HEK293 (cell line): ENCODE results near the gene SLC35B1.

Experiments
- CTCF ChIA-PET: fragments of 350-600 bp; formaldehyde crosslinking; extraction: SDS; loops from one replicate; lab custom pipeline; 2021; ENCODE audit warnings: antibody characterized with exemption; lab: Yijun Ruan, JAX
- POLR2A ChIA-PET: fragments of 300-600 bp; formaldehyde crosslinking; extraction: SDS; loops from one replicate; lab custom pipeline; 2020; ENCODE audit warnings: antibody characterized with exemption, inconsistent platforms; lab: Yijun Ruan, JAX
- H3K27ac ChIP-seq: fragments of 200-500 bp; sonication (Bioruptor generic); 2 replicates; pipeline ENCODE4 v1.5.1; 2014; ENCODE audit warnings: low read depth, low read length, control low read depth, inconsistent platforms; ENCODE audit errors: extremely low read depth
- H3K36me3 ChIP-seq, 2 experiments: fragments of 200-500 bp in 1 of 2; sonication (Bioruptor generic) in 1 of 2; 1 replicate in 1 of 2; 2 replicates in 1 of 2; pipeline ENCODE4 v1.5.1; 2014 to 2017; ENCODE audit warnings: inconsistent platforms in 2 of 2, low read length in 2 of 2; ENCODE audit not compliant: control insufficient read depth in 2 of 2, insufficient read depth in 1 of 2
- H3K4me1 ChIP-seq: fragments of 200-500 bp; sonication (Bioruptor generic); 2 replicates; pipeline ENCODE4 v1.5.1; 2014; ENCODE audit warnings: mild to moderate bottlenecking, low read length, inconsistent platforms; ENCODE audit not compliant: control insufficient read depth, insufficient read depth
- H3K4me3 ChIP-seq: 2 replicates; pipeline ENCODE4 v1.5.1; 2011; ENCODE audit warnings: low read depth, mild to moderate bottlenecking, control low read depth, low read length, moderate library complexity
- H3K9me3 ChIP-seq: fragments of 200-500 bp; sonication (Bioruptor generic); 2 replicates; pipeline ENCODE4 v1.5.1; 2014; ENCODE audit warnings: low read depth, low read length, inconsistent platforms; ENCODE audit not compliant: control insufficient read depth, insufficient read depth
- GLI2 ChIP-seq: fragments of 450-650 bp; formaldehyde crosslinking; IDR thresholded peaks from 2 replicates; pipeline ENCODE4; 2017; ENCODE audit warnings: missing biosample characterization, missing genetic modification characterization, low read depth, borderline replicate concordance
- HOXA7 ChIP-seq: sonication (generic); formaldehyde crosslinking; IDR thresholded peaks from 2 replicates; pipeline ENCODE4 v1.8.1; 2022; ENCODE audit warnings: missing genetic modification reagents, borderline replicate concordance
- KLF9 ChIP-seq: fragments of 450-650 bp; formaldehyde crosslinking; IDR thresholded peaks from 2 replicates; pipeline ENCODE4 v1.5.1; 2016; ENCODE audit warnings: missing biosample characterization, missing genetic modification characterization, low read depth
- MZF1 ChIP-seq: fragments of 450-650 bp; formaldehyde crosslinking; IDR thresholded peaks from 2 replicates; pipeline ENCODE4 v1.5.1; 2017; ENCODE audit warnings: missing biosample characterization, missing genetic modification characterization, borderline replicate concordance
- REPIN1 ChIP-seq: fragments of 450-650 bp; formaldehyde crosslinking; IDR thresholded peaks from 2 replicates; pipeline ENCODE4 v1.5.1; 2017; ENCODE audit warnings: missing biosample characterization, missing genetic modification characterization, low read depth
- YY2 ChIP-seq: fragments of 450-650 bp; formaldehyde crosslinking; IDR thresholded peaks from 2 replicates; pipeline ENCODE4 v1.5.1; 2016; ENCODE audit warnings: missing biosample characterization, missing genetic modification characterization
- ZFP41 ChIP-seq: fragments of 450-650 bp; formaldehyde crosslinking; IDR thresholded peaks from 2 replicates; pipeline ENCODE4 v1.5.1; 2016; ENCODE audit warnings: missing biosample characterization, missing genetic modification characterization, borderline replicate concordance
- ZNF155 ChIP-seq: fragments of 450-650 bp; formaldehyde crosslinking; IDR thresholded peaks from 2 replicates; pipeline ENCODE4 v1.5.1; 2016; ENCODE audit warnings: missing biosample characterization, missing genetic modification characterization
- ZNF16 ChIP-seq: fragments of 450-650 bp; formaldehyde crosslinking; IDR thresholded peaks from 2 replicates; pipeline ENCODE4 v1.5.1; 2016; ENCODE audit warnings: low read depth, missing biosample characterization, missing genetic modification characterization
- ZNF214 ChIP-seq: fragments of 450-650 bp; formaldehyde crosslinking; IDR thresholded peaks from 2 replicates; pipeline ENCODE4 v1.5.1; 2017; ENCODE audit warnings: missing biosample characterization, mild to moderate bottlenecking, missing genetic modification characterization, borderline replicate concordance
- ZNF280D ChIP-seq: fragments of 450-650 bp; formaldehyde crosslinking; IDR thresholded peaks from 2 replicates; pipeline ENCODE4 v1.5.1; 2016; ENCODE audit warnings: missing biosample characterization, missing genetic modification characterization
- ZNF48 ChIP-seq: fragments of 450-650 bp; formaldehyde crosslinking; IDR thresholded peaks from 2 replicates; pipeline ENCODE4 v1.5.1; 2016; ENCODE audit warnings: missing biosample characterization, missing genetic modification characterization
- ZNF518A ChIP-seq: fragments of 450-650 bp; formaldehyde crosslinking; conservative IDR thresholded peaks from 2 replicates; pipeline ENCODE4 v1.5.1; 2016; ENCODE audit warnings: low read depth, missing biosample characterization, missing genetic modification characterization
- ZNF529 ChIP-seq: fragments of 450-650 bp; formaldehyde crosslinking; IDR thresholded peaks from 2 replicates; pipeline ENCODE4 v1.5.1; 2017; ENCODE audit warnings: missing genetic modification characterization, missing biosample characterization; ENCODE audit not compliant: insufficient replicate concordance
- ZNF621 ChIP-seq: fragments of 450-650 bp; formaldehyde crosslinking; IDR thresholded peaks from 2 replicates; pipeline ENCODE4 v1.5.1; 2017; ENCODE audit warnings: missing biosample characterization, missing genetic modification characterization
- ZNF704 ChIP-seq: fragments of 450-650 bp; formaldehyde crosslinking; IDR thresholded peaks from 2 replicates; pipeline ENCODE4 v1.5.1; 2016; ENCODE audit warnings: missing biosample characterization, missing genetic modification characterization
- ZNF785 ChIP-seq: fragments of 450-650 bp; formaldehyde crosslinking; IDR thresholded peaks from 2 replicates; pipeline ENCODE4 v1.5.1; 2016; ENCODE audit warnings: missing biosample characterization, missing genetic modification characterization
- TF ChIP-seq, protein P1 (sequence below): fragments of 450-650 bp; formaldehyde crosslinking; IDR thresholded peaks from 2 replicates; pipeline ENCODE4 v1.5.1; 2017; ENCODE audit warnings: missing biosample characterization, missing genetic modification characterization

SLC35B1 gene

DNA sequence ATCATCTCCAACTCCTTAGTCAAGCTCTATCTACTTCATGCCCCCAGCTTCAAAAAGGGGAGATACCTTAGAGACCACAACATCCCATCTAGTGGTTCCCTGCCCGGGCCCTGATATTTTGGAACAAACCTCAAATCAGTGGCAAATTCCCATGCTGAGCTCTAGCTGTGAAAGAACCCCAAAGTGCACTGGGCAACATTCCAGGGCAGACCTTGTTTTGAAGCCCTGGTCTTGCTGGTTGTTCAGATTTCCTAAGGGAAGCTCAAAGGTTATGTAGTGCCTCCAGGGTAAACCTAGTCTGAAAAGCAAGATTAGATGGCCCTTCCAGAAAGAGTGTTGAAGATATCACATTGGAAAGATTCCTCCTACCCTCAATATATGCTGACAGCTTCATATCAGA, 39.9 kb upstream of the SLC35B1 start:
- H3K36me3 ChIP-seq = peaks cover 0 to 8% of the 10 kb centered on the region in 2 experiments; a peak in 2 of 3 replicates
- ChIA-PET CTCF (interaction anchor here (1.2 to 2.4 kb wide), 2 partner anchors 40 to 191 kb away, joined by 5 to 6 read pairs; partner anchors contain the start of gene SLC35B1), POLR2A (interaction anchor here (1.6 to 1.9 kb wide), 2 partner anchors 14 to 16 kb away, joined by 6 to 8 read pairs; partner anchors contain the start of gene FAM117A)
- no peak overlapping the region for H3K27ac ChIP-seq
- TF ChIP-seq ZNF518A (no peak), YY2 (tag by site-specific recombination) (no peak), GLI2 (tag by site-specific recombination) (no peak), MZF1 (tag by site-specific recombination) (no peak), HOXA7 (CRISPR knock-in tag) (no peak), ZNF785 (tag by site-specific recombination) (no peak), ZNF529 (tag by site-specific recombination) (no peak), KLF9 (tag by site-specific recombination) (no peak), ZFP41 (tag by site-specific recombination) (no peak), ZNF155 (tag by site-specific recombination) (no peak), ZNF704 (no peak), ZNF621 (tag by site-specific recombination) (no peak), ZNF214 (tag by site-specific recombination) (no peak), ZNF16 (tag by site-specific recombination) (no peak), ZNF280D (tag by site-specific recombination) (no peak), ZNF48 (tag by site-specific recombination) (no peak), REPIN1 (no peak)
- TF ChIP-seq, protein P1, sequence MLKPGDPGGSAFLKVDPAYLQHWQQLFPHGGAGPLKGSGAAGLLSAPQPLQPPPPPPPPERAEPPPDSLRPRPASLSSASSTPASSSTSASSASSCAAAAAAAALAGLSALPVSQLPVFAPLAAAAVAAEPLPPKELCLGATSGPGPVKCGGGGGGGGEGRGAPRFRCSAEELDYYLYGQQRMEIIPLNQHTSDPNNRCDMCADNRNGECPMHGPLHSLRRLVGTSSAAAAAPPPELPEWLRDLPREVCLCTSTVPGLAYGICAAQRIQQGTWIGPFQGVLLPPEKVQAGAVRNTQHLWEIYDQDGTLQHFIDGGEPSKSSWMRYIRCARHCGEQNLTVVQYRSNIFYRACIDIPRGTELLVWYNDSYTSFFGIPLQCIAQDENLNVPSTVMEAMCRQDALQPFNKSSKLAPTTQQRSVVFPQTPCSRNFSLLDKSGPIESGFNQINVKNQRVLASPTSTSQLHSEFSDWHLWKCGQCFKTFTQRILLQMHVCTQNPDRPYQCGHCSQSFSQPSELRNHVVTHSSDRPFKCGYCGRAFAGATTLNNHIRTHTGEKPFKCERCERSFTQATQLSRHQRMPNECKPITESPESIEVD (tag by site-specific recombination) = no peak
- H3K9me3 ChIP-seq = no peaks in the 10 kb centered on the region
- H3K4me1 ChIP-seq = no peaks in the 10 kb centered on the region
- no peak overlapping the region for H3K4me3 ChIP-seq
